Fibroblast of mammary gland (primary cell): Measurements from ENCODE around the gene SEPTIN12.

Source experiments
- DNase-seq: peaks from one replicate; pipeline ENCODE4 v3.0.0-alpha.2; 2010; ENCODE audit warnings: low read depth
- H3K4me3 ChIP-seq: 2 replicates; pipeline ENCODE4 v1.5.1; 2011; ENCODE audit warnings: low read depth, mild to moderate bottlenecking, low read length, moderate library complexity; ENCODE audit not compliant: control insufficient read depth
- CTCF ChIP-seq: conservative IDR thresholded peaks from 2 replicates; pipeline ENCODE4 v1.5.1; 2011; ENCODE audit warnings: low read depth, low read length, inconsistent platforms; ENCODE audit not compliant: control insufficient read depth, insufficient read depth

SEPTIN12 gene

DNA sequence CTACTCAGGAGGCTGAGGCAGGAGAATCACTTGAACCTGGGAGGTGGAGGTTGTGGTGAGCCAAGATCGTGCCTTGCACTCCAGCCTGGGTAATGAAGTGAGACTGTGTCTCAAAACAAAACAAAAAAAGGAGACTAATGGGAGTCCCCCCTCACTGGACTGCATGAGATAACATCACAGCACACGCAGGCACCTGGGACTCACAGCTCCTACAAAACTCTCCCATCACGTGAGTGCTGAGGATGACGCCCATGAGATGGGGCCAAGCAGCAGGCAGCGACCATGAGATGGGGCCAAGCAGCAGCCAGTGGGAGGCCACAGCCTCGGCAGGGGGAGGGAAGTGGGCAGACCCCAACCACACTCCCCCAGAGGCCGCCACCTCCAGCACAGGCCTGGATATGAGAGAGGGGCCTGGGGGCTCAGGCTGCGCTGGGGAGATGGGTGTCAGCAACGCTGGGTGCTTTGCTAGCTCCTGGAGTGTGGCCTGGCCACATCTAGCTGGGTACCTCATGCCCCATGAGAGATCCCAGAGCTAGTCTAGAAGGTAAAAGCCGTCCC lies 38.4 kb downstream of the SEPTIN12 start:
- no peak overlapping the region for H3K4me3 ChIP-seq
- no peak for TF ChIP-seq CTCF
- no peak for DNase-seq

- no peak overlapping the region for H3K4me3 ChIP-seq
- DNase-seq: no peak
- TF ChIP-seq CTCF: no peak
Measured at GRCh38 chr16:4748682-4749411, 39.3 kb downstream of the SEPTIN12 start.

DNA sequence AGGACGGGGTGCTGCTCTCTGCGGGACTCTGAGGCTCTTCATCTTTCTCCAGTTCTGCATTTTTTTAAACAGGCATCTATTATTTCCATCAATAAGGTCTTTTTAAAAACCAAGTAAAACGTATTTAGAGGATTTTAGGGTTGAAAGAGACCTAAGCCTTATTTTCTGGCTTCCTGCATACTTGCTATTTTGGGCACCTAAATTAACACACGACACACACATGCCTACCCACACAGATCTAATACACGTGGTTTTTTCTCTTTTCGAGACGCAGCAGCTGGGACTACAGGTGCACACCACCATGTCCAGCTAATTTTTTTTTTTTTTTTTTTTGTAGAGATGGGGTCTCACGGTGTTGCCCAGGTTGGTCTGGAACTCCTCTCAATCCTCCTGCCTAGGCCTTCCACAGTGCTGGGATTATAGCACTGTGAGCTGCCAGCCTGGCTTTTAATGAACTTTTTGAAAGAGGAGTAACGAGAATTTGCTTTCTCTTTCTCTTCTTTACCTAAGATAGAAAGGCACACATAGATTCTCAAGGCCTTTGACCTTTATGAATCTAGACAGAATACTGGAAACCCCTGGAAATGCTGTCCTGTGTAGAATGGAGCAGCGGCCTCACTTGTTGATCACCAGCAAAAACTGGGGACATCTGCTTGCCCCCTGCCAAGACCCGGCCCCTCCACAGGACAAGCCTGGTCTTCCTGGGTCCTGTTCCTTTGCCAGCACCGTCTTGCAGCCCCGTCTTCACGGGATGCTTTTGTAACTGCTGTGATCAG lies 40.1 kb downstream of the SEPTIN12 start:
- no peak overlapping the region for H3K4me3 ChIP-seq
- no peak for TF ChIP-seq CTCF

DNA sequence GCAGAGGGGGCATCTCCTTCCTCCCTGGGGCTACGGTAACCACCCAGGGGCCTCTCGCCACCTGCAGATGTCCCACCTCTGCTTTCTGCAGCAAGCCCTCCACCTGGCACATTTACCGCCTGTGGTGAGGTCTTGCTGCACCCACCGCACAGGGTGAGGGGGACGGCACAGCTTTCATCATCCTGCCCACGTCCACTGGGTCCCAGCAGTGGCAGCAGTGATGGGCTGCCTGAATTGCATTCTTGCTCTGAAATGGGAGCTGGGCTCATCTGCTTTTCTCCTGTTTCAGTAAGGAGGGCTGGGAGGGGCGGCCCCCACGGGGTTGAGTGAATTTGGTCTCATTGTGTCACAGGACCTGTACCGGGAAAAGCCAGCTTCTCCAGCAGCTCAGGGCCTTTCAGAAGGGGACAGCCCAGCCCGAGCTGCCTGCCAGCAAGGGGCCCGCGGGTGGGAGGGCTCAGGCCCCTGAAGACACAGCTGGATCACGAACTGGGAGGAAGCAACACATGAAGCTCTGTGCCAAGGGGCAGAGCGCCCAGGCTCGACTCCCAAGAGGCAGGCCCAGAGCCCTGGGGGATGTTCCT lies 41.1 kb downstream of the SEPTIN12 start:
- no peak for DNase-seq

More for the DNA sequence above, 40.1 kb downstream of the SEPTIN12 start:
- DNase-seq: no peak

GRCh38 chr16:4746215-4746614 lies 41.9 kb downstream of the SEPTIN12 start:
- H3K4me3 ChIP-seq: no peak overlapping the region
- TF ChIP-seq CTCF: no peak
- no peak for DNase-seq

More for the DNA sequence above, 41.1 kb downstream of the SEPTIN12 start:
- H3K4me3 ChIP-seq: no peak overlapping the region
- no peak for TF ChIP-seq CTCF

- H3K4me3 ChIP-seq: no peak overlapping the region
- no peak for DNase-seq
- TF ChIP-seq CTCF: no peak
Measured at GRCh38 chr16:4745274-4745569, 42.9 kb downstream of the SEPTIN12 start.
